Measurements from ENCODE around the gene ME1. TPM values are rescaled to one million over a fixed set of nuclear protein-coding genes. Genes with fewer than 3 reads are reported as not detected.
"Not testable (repeated sequence)": the region's sequence is repeated elsewhere in the genome, so short reads cannot be mapped to it uniquely, and the experiment has no call there.

The ME1 gene
- total RNA-seq, 1 donor from 2014 or later = 2.6 TPM

DNA sequence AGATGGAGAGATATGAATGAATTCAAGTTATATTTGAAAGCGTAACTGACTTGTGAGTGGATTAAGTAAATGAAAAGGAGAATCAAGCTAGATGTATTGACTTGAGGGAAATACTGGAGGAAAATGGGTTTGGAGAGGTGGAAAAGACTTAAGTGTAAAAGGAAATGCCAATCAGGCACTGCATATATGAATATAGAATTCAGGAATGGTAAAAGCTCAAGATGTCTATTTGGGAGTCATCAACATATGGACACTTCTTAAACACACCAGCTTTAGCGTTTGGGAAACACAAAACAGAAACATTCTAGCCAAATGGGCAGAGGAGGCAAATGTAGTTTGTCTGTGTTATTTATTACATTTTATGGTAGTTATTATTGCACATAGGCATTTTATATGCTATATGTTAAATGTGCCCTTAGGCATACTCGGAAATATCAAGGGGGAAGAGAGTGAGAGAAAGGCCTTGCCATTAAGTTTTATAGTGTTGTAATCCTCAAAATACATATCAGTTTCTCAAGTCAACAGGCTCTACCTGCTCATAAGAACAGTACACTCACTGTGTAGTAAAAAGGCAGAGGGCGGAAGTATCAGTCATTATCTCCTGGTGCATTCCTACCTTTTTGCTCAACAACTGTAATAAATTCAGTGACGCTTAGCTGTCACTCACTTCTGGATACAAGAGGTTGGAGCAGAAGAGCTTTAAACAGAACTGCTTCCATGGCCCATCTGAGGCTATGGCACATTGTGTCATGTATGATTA is 33.7 kb upstream of the ME1 start:
- Histone ChIP-seq H3K27ac (ENCODE audit: low read depth, low read length) (no peak overlapping the region), H3K36me3 (ENCODE audit: control insufficient read depth in 3 of 3, insufficient read depth in 3 of 3, low read length in 3 of 3) (no peaks in the 10 kb centered on the region), H3K4me1 (ENCODE audit: control insufficient read depth in 3 of 3, insufficient read depth in 3 of 3, low read length in 3 of 3) (no peaks in the 10 kb centered on the region), H3K9ac (ENCODE audit: low read depth in 1 of 3, low read length in 3 of 3) (no peak overlapping the region), H3K9me3 (ENCODE audit: control insufficient read depth in 3 of 3, low read length in 3 of 3) (no peaks in the 10 kb centered on the region), H3K27me3 (ENCODE audit: control insufficient read depth in 3 of 3, insufficient read depth in 3 of 3, low read length in 3 of 3) (no peaks in the 10 kb centered on the region), H3K4me3 (ENCODE audit: low read length in 3 of 3) (no peak overlapping the region)

DNA sequence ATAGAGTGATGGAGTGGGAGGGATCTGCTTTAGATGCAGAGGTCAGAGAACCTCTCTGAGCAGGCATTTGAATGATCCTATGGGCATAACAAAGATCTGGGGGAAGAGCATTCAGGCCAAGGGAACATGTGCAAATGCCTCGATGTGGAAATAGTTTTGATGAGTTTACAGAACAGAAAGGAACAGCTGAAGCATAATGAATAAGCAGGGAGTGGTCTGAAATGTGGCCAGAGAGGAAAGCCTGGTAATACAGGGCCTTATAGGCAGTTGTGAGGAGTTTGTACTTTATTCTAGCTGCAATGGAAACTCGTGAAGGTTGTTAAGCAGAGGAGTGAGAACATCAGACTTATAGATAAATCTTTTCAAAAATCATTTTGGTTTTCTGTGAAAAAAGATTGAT is 33.0 kb upstream of the ME1 start:
- H3K9ac ChIP-seq (ENCODE audit: low read depth in 1 of 3, low read length in 3 of 3) = no peak overlapping the region
- H3K9me3 ChIP-seq (ENCODE audit: control insufficient read depth in 3 of 3, low read length in 3 of 3) = no peaks in the 10 kb centered on the region
- no peak overlapping the region for H3K27ac ChIP-seq (ENCODE audit: low read depth, low read length)
- H3K4me3 ChIP-seq (ENCODE audit: low read length in 3 of 3) = no peak overlapping the region
- no peaks in the 10 kb centered on the region for H3K4me1 ChIP-seq (ENCODE audit: control insufficient read depth in 3 of 3, insufficient read depth in 3 of 3, low read length in 3 of 3)
- no peaks in the 10 kb centered on the region for H3K36me3 ChIP-seq (ENCODE audit: control insufficient read depth in 3 of 3, insufficient read depth in 3 of 3, low read length in 3 of 3)
- no peaks in the 10 kb centered on the region for H3K27me3 ChIP-seq (ENCODE audit: control insufficient read depth in 3 of 3, insufficient read depth in 3 of 3, low read length in 3 of 3)

DNA sequence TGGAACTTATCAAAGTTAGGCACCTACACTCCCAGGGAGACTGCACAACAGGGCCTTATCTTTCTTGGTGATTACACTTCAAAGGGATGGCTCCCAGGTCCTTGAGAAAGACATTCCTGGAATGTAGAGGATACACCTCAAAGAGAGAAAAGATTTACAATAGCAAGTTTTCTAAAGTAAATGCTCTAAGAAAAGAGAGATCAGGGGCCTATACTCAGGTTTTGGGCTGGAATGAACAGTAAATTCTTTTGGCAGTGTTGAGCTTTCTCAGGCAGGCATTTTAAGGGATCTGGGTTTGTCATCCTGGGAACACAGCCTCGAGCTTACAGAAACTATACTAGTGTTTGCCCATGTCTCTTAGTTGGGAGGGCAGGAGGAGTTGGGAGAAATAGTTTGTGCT is 31.7 kb upstream of the ME1 start:
- Histone ChIP-seq H3K27ac (ENCODE audit: low read depth, low read length) (no peak overlapping the region), H3K36me3 (ENCODE audit: control insufficient read depth in 3 of 3, insufficient read depth in 3 of 3, low read length in 3 of 3) (no peaks in the 10 kb centered on the region), H3K9me3 (ENCODE audit: control insufficient read depth in 3 of 3, low read length in 3 of 3) (no peaks in the 10 kb centered on the region), H3K27me3 (ENCODE audit: control insufficient read depth in 3 of 3, insufficient read depth in 3 of 3, low read length in 3 of 3) (no peaks in the 10 kb centered on the region), H3K4me1 (ENCODE audit: control insufficient read depth in 3 of 3, insufficient read depth in 3 of 3, low read length in 3 of 3) (no peaks in the 10 kb centered on the region), H3K4me3 (ENCODE audit: low read length in 3 of 3) (no peak overlapping the region), H3K9ac (ENCODE audit: low read depth in 1 of 3, low read length in 3 of 3) (no peak overlapping the region)

DNA sequence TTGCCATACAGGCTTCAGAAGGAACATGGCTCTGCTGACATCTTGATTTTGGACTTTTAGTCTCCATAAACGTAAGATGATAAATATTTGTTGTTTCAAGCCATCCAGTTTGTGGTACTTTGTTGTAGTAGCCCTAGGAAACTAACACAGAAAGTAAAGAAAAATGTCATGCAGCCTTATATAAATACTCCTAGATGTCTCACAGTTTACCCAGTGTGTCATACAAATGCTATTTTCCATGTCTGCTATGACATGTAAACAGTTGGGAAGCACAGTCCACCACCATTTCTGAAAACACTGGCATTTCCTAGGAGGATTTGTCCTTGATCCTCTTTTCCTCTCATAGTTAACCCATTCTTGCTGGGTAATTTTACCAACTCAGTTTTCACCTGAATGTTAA is 30.6 kb upstream of the ME1 start:
- Histone ChIP-seq H3K4me1 (ENCODE audit: control insufficient read depth in 3 of 3, insufficient read depth in 3 of 3, low read length in 3 of 3) (no peaks in the 10 kb centered on the region), H3K4me3 (ENCODE audit: low read length in 3 of 3) (no peak overlapping the region), H3K27me3 (ENCODE audit: control insufficient read depth in 3 of 3, insufficient read depth in 3 of 3, low read length in 3 of 3) (no peaks in the 10 kb centered on the region), H3K9ac (ENCODE audit: low read depth in 1 of 3, low read length in 3 of 3) (no peak overlapping the region), H3K27ac (ENCODE audit: low read depth, low read length) (no peak overlapping the region), H3K36me3 (ENCODE audit: control insufficient read depth in 3 of 3, insufficient read depth in 3 of 3, low read length in 3 of 3) (no peaks in the 10 kb centered on the region), H3K9me3 (ENCODE audit: control insufficient read depth in 3 of 3, low read length in 3 of 3) (no peaks in the 10 kb centered on the region)

DNA sequence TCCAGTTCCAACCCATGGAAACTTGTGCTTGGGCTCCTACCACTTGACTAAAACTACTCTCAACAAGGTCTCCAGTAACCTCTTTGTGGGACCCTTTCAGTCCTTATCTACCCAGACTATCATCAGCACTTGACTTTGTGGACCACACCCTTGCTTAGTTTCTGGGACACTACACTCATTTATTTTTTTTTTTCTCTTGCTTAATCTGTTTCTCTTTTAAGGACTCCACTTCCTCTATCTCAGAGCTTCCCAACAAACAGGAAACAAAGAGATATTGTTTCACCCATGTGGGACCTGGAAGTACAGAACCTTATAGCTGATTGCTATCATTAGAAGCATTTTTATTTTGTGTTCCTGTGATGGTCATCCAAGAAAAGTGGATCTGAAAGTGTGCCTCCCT is 28.8 kb upstream of the ME1 start:
- H3K9me3 ChIP-seq (ENCODE audit: control insufficient read depth in 3 of 3, low read length in 3 of 3) = no peaks in the 10 kb centered on the region
- no peak overlapping the region for H3K4me3 ChIP-seq (ENCODE audit: low read length in 3 of 3)
- H3K27me3 ChIP-seq (ENCODE audit: control insufficient read depth in 3 of 3, insufficient read depth in 3 of 3, low read length in 3 of 3) = no peaks in the 10 kb centered on the region
- H3K36me3 ChIP-seq (ENCODE audit: control insufficient read depth in 3 of 3, insufficient read depth in 3 of 3, low read length in 3 of 3) = no peaks in the 10 kb centered on the region
- no peaks in the 10 kb centered on the region for H3K4me1 ChIP-seq (ENCODE audit: control insufficient read depth in 3 of 3, insufficient read depth in 3 of 3, low read length in 3 of 3)
- no peak overlapping the region for H3K9ac ChIP-seq (ENCODE audit: low read depth in 1 of 3, low read length in 3 of 3)
- H3K27ac ChIP-seq (ENCODE audit: low read depth, low read length) = no peak overlapping the region

DNA sequence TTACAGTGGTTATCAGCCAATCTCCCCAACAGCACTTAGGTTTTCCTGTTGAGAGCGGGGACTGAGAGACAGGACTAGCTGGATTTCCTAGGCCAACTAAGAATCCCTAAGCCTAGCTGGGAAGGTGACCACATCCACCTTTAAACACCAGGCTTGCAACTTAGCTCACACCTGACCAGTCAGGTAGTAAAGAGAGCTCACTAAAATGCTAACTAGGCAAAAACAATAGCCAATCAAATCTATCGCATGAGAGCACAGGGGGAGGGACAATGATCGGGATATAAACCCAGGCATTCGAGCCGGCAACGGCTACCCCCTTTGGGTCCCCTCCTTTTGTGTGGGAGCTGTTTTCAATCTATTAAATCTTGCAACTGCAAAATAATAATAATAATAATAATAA is 19.2 kb upstream of the ME1 start:
- H3K4me3 ChIP-seq (ENCODE audit: low read length in 3 of 3); H3K36me3 ChIP-seq (ENCODE audit: control insufficient read depth in 3 of 3, insufficient read depth in 3 of 3, low read length in 3 of 3); H3K9me3 ChIP-seq (ENCODE audit: control insufficient read depth in 3 of 3, low read length in 3 of 3); H3K27me3 ChIP-seq (ENCODE audit: control insufficient read depth in 3 of 3, insufficient read depth in 3 of 3, low read length in 3 of 3); H3K9ac ChIP-seq (ENCODE audit: low read depth in 1 of 3, low read length in 3 of 3); H3K27ac ChIP-seq (ENCODE audit: low read depth, low read length); H3K4me1 ChIP-seq (ENCODE audit: control insufficient read depth in 3 of 3, insufficient read depth in 3 of 3, low read length in 3 of 3): not testable (repeated sequence)

DNA sequence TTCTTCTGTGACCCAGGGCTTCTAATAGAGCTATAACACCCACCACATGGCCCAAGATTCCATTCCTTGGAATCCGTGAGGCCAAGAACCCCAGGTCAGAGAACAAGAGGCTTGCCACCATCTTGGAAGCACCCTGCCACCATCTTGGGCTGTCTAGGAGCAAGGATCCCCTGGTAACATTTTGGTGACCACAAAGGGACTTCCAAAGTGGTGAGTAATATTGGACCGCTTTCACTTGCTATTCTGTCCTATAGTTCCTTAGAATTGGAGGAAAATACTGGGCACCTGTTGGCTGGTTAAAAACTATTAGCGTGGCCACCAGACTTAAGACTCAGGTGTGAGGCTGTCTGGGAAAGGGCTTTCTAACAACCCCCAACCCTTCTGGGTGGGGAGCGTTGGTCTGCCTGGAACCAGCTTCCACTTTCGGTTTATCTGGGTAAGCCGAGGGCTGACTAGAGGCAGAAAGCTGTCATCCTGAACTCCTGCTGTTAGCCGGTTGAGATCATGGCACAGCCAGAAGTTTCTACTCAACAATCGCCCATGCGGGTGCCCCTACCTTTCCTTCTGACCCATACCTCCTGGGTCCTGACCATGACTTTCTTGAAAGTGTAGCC is 13.3 kb upstream of the ME1 start:
- not testable (repeated sequence) for H3K9me3 ChIP-seq (ENCODE audit: control insufficient read depth in 3 of 3, low read length in 3 of 3); H3K27me3 ChIP-seq (ENCODE audit: control insufficient read depth in 3 of 3, insufficient read depth in 3 of 3, low read length in 3 of 3); H3K4me3 ChIP-seq (ENCODE audit: low read length in 3 of 3); H3K4me1 ChIP-seq (ENCODE audit: control insufficient read depth in 3 of 3, insufficient read depth in 3 of 3, low read length in 3 of 3); H3K36me3 ChIP-seq (ENCODE audit: control insufficient read depth in 3 of 3, insufficient read depth in 3 of 3, low read length in 3 of 3); H3K27ac ChIP-seq (ENCODE audit: low read depth, low read length); H3K9ac ChIP-seq (ENCODE audit: low read depth in 1 of 3, low read length in 3 of 3)

DNA sequence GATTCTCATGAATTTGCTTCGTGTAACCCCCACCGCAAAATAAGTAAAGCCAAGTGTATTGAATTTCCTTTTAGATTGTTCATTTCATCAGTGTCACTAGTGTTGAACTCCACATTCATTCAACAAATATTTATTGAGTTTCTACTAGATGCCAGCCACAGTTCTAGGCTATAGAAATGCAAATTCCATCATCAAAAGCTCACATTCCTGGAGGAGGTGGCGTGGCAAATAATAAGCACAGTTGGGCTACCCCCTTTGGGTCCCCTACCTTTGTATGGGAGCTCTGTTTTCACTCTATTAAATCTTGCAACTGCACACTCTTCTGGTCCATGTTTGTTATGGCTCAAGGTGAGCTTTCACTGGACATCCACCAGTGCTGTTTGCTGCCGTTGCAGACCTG is 12.7 kb upstream of the ME1 start:
- Histone ChIP-seq H3K27me3 (ENCODE audit: control insufficient read depth in 3 of 3, insufficient read depth in 3 of 3, low read length in 3 of 3) (no peaks in the 10 kb centered on the region), H3K4me3 (ENCODE audit: low read length in 3 of 3) (no peak overlapping the region), H3K4me1 (ENCODE audit: control insufficient read depth in 3 of 3, insufficient read depth in 3 of 3, low read length in 3 of 3) (no peaks in the 10 kb centered on the region), H3K9me3 (ENCODE audit: control insufficient read depth in 3 of 3, low read length in 3 of 3) (no peaks in the 10 kb centered on the region), H3K9ac (ENCODE audit: low read depth in 1 of 3, low read length in 3 of 3) (no peak overlapping the region), H3K27ac (ENCODE audit: low read depth, low read length) (no peak overlapping the region), H3K36me3 (ENCODE audit: control insufficient read depth in 3 of 3, insufficient read depth in 3 of 3, low read length in 3 of 3) (no peaks in the 10 kb centered on the region)

DNA sequence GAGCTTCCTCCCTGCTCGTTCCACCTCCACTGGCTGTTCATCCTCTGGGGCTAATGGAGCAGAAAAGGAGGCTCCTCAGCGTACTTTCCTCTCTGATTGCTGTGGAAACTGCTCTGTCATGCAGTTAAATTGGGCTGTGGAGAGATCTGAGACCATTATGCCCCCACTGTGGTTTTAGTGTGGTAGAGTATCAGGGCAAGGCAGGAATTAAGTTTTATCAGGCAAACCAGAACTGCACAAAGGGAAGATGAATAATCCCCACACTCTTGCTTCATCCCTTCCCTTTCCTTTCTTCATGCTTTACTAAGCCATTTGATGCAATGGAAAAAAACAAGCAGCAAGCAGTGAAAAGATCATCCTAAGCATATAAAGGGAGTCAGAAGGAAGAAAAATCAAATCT is 11.9 kb upstream of the ME1 start:
- Histone ChIP-seq H3K27ac (ENCODE audit: low read depth, low read length) (no peak overlapping the region), H3K9ac (ENCODE audit: low read depth in 1 of 3, low read length in 3 of 3) (no peak overlapping the region), H3K9me3 (ENCODE audit: control insufficient read depth in 3 of 3, low read length in 3 of 3) (no peaks in the 10 kb centered on the region), H3K4me3 (ENCODE audit: low read length in 3 of 3) (no peak overlapping the region), H3K4me1 (ENCODE audit: control insufficient read depth in 3 of 3, insufficient read depth in 3 of 3, low read length in 3 of 3) (no peaks in the 10 kb centered on the region), H3K36me3 (ENCODE audit: control insufficient read depth in 3 of 3, insufficient read depth in 3 of 3, low read length in 3 of 3) (no peaks in the 10 kb centered on the region), H3K27me3 (ENCODE audit: control insufficient read depth in 3 of 3, insufficient read depth in 3 of 3, low read length in 3 of 3) (no peaks in the 10 kb centered on the region)

DNA sequence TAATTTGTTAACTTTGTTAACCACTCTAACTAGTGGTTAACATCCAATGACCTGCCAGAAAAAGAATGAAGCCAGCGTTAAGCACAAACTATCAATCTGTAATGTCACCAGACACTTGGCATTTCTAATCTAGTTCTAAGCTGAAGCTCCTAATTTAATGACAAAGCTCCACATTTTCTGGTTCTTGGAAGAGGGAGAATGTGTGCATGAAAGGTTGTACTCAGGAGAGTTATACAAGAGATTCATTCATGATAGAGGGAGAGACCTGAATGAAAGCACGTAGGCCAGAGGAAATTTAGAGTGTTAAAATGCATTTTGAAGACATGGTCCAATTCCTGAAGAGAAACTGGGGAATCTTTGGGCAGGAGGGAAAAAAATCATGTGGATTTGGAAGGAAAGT is 8.3 kb upstream of the ME1 start:
- H3K9me3 ChIP-seq (ENCODE audit: control insufficient read depth in 3 of 3, low read length in 3 of 3) = no peaks in the 10 kb centered on the region
- H3K9ac ChIP-seq (ENCODE audit: low read depth in 1 of 3, low read length in 3 of 3) = no peak overlapping the region
- no peaks in the 10 kb centered on the region for H3K36me3 ChIP-seq (ENCODE audit: control insufficient read depth in 3 of 3, insufficient read depth in 3 of 3, low read length in 3 of 3)
- H3K27ac ChIP-seq (ENCODE audit: low read depth, low read length) = no peak overlapping the region
- H3K27me3 ChIP-seq (ENCODE audit: control insufficient read depth in 3 of 3, insufficient read depth in 3 of 3, low read length in 3 of 3) = no peaks in the 10 kb centered on the region
- H3K4me3 ChIP-seq (ENCODE audit: low read length in 3 of 3) = no peak overlapping the region
- H3K4me1 ChIP-seq (ENCODE audit: control insufficient read depth in 3 of 3, insufficient read depth in 3 of 3, low read length in 3 of 3) = no peaks in the 10 kb centered on the region
